Panc1 (cell line): Measurements from ENCODE around the gene S1PR1.

Experiments used
- CTCF ChIP-seq: fragments of 450-650 bp; IDR thresholded peaks from 2 replicates; pipeline ENCODE4 v1.5.1; 2017; ENCODE audit warnings: mild to moderate bottlenecking
- POLR2AphosphoS5 ChIP-seq: IDR thresholded peaks from 2 replicates; pipeline ENCODE4 v1.6.1; 2012; ENCODE audit warnings: mild to moderate bottlenecking, low read depth, low read length, moderate library complexity
- REST ChIP-seq, 2 experiments: IDR thresholded peaks; 2 replicates each; pipeline ENCODE4 v1.6.1; 2011 to 2012; ENCODE audit warnings: low read depth in 2 of 2, control low read depth in 1 of 2, low read length in 1 of 2, mild to moderate bottlenecking in 1 of 2, moderate library complexity in 1 of 2; ENCODE audit not compliant: insufficient read depth in 1 of 2

GRCh38 chr1:101260556-101261350 lies 23.9 kb downstream of the S1PR1 start:
- TF ChIP-seq CTCF (no peak), POLR2AphosphoS5 (no peak), REST (IDR thresholded peaks at IDR 0.05; ENCODE audit: insufficient read depth in 1 of 2, low read depth in 2 of 2, low read length in 1 of 2) (no peak)
